Endothelial cell of umbilical vein (primary cell): ENCODE measurements around the gene PDGFB.

ENCODE experiments used
- POLR2A ChIP-seq: IDR thresholded peaks from 2 replicates; pipeline ENCODE4 v1.6.1; 2012; ENCODE audit warnings: low read depth, mild to moderate bottlenecking, control low read depth, low read length
- TF ChIP-seq, protein P1 (sequence below), 2 donors: IDR thresholded peaks; 1 replicate in 1 of 2; 2 replicates in 1 of 2; pipeline ENCODE4 v1.5.1; 2011; ENCODE audit warnings: low read length in 2 of 2, mild to moderate bottlenecking in 2 of 2, moderate library complexity in 2 of 2, control low read depth in 1 of 2, inconsistent platforms in 1 of 2, low read depth in 1 of 2; ENCODE audit not compliant: insufficient read depth in 1 of 2; ENCODE audit errors: extremely low read depth in 1 of 2

DNA sequence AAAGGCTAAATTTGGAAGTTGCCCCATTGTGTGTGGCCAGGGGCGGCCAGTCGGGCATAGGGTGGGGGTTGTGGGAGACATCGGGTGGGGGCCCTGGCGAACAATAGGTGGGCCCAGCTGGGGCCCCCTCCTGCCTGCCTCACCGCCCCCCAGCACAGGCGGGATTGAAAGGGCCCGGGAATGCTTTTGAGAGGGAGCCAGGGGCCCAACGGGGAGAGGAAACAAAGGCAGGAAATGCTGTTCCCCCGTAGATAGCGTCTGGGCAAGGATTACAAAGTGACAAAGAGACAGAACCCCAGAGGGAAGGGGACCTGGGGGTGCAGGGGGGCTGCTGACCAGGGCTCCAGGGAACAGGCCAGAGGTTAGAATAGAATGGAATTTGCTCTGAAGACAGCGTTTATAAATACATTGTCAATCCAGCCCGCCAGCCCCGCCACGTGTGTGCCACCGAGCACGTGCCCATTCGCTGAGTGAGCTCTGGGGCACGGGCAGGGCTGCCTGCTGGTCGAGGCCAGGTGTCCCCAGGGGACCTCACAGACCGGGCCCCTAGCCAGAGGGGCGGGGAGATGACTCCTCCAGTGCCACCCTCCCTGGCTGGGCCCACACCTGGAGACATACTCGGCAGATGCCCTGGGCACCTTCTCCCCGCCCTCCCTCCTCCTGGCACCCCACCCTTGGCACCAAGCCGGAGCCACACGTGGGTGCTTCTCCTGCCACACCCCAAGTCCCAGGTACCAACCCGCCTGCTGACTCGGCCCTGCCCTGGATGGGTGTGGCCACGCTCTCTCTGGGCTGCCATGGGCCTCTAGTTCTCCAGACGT is 9.7 kb downstream of the PDGFB start:
- peak; percentile 52 for TF ChIP-seq POLR2A
- TF ChIP-seq, protein P1, sequence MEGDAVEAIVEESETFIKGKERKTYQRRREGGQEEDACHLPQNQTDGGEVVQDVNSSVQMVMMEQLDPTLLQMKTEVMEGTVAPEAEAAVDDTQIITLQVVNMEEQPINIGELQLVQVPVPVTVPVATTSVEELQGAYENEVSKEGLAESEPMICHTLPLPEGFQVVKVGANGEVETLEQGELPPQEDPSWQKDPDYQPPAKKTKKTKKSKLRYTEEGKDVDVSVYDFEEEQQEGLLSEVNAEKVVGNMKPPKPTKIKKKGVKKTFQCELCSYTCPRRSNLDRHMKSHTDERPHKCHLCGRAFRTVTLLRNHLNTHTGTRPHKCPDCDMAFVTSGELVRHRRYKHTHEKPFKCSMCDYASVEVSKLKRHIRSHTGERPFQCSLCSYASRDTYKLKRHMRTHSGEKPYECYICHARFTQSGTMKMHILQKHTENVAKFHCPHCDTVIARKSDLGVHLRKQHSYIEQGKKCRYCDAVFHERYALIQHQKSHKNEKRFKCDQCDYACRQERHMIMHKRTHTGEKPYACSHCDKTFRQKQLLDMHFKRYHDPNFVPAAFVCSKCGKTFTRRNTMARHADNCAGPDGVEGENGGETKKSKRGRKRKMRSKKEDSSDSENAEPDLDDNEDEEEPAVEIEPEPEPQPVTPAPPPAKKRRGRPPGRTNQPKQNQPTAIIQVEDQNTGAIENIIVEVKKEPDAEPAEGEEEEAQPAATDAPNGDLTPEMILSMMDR (IDR thresholded peaks at IDR 0.05; ENCODE audit: extremely low read depth in 1 of 2, insufficient read depth in 1 of 2, low read depth in 1 of 2, low read length in 2 of 2), result no peak
